Brain microvascular endothelial cell (primary cell): ENCODE data around the gene LRRC10B.

Experiments used
- DNase-seq: peaks from one replicate; pipeline ENCODE4 v3.0.0-alpha.2; 2020
- H3K27ac ChIP-seq: fragments of 250-450 bp; sonication (Bioruptor Pico); 2 replicates; pipeline ENCODE4 v1.5.1; 2020; ENCODE audit warnings: mild to moderate bottlenecking, moderate library complexity
- H3K27me3 ChIP-seq: fragments of 250-450 bp; sonication (Bioruptor Pico); replicated peaks from 2 replicates; pipeline ENCODE4 v1.5.1; 2020; ENCODE audit warnings: mild to moderate bottlenecking
- H3K36me3 ChIP-seq: fragments of 250-450 bp; sonication (Bioruptor Pico); replicated peaks from 2 replicates; pipeline ENCODE4 v1.5.1; 2020; ENCODE audit warnings: mild to moderate bottlenecking
- H3K4me3 ChIP-seq: 2 replicates; pipeline ENCODE4 v1.5.1; 2011; ENCODE audit warnings: low read depth, mild to moderate bottlenecking, control low read depth, low read length, moderate library complexity
- in situ Hi-C: cut with HindIII; loops from 2 replicates; pipeline ENCODE4 v1.10.0; 2017; ENCODE audit warnings: low sequenced_read_pairs, low pct_ligation_motif_present
- TF ChIP-seq, protein P1 (sequence below): IDR thresholded peaks from 2 replicates; pipeline ENCODE4 v1.5.1; 2011; ENCODE audit warnings: low read depth, mild to moderate bottlenecking, moderate library complexity, low read length, control low read depth, inconsistent platforms; ENCODE audit errors: missing control alignments

LRRC10B gene

GRCh38 chr11:61487342-61488025 lies 21.1 kb upstream of the LRRC10B start:
- no peaks in the 10 kb centered on the region for H3K36me3 ChIP-seq
- TF ChIP-seq, protein P1, sequence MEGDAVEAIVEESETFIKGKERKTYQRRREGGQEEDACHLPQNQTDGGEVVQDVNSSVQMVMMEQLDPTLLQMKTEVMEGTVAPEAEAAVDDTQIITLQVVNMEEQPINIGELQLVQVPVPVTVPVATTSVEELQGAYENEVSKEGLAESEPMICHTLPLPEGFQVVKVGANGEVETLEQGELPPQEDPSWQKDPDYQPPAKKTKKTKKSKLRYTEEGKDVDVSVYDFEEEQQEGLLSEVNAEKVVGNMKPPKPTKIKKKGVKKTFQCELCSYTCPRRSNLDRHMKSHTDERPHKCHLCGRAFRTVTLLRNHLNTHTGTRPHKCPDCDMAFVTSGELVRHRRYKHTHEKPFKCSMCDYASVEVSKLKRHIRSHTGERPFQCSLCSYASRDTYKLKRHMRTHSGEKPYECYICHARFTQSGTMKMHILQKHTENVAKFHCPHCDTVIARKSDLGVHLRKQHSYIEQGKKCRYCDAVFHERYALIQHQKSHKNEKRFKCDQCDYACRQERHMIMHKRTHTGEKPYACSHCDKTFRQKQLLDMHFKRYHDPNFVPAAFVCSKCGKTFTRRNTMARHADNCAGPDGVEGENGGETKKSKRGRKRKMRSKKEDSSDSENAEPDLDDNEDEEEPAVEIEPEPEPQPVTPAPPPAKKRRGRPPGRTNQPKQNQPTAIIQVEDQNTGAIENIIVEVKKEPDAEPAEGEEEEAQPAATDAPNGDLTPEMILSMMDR, result no peak
- no peaks in the 10 kb centered on the region for H3K27me3 ChIP-seq
- no peak for DNase-seq
- no peak overlapping the region for H3K4me3 ChIP-seq
- in situ Hi-C loops, result no loop called here
- H3K27ac ChIP-seq, result no peak overlapping the region

- Histone ChIP-seq H3K4me3 (no peak overlapping the region), H3K36me3 (no peaks in the 10 kb centered on the region), H3K27ac (no peak overlapping the region), H3K27me3 (no peaks in the 10 kb centered on the region)
- in situ Hi-C loops, result no loop called here
- TF ChIP-seq, protein P1, result no peak
- peak; percentile 28 for DNase-seq
Observed at GRCh38 chr11:61488651-61489291, 19.8 kb upstream of the LRRC10B start.

- no peak for DNase-seq
- Histone ChIP-seq H3K27ac (no peak overlapping the region), H3K36me3 (no peaks in the 10 kb centered on the region), H3K4me3 (no peak overlapping the region), H3K27me3 (no peaks in the 10 kb centered on the region)
- in situ Hi-C loops, result no loop called here
- TF ChIP-seq, protein P1, result no peak
Observed at GRCh38 chr11:61489833-61490721, 18.5 kb upstream of the LRRC10B start.

DNA sequence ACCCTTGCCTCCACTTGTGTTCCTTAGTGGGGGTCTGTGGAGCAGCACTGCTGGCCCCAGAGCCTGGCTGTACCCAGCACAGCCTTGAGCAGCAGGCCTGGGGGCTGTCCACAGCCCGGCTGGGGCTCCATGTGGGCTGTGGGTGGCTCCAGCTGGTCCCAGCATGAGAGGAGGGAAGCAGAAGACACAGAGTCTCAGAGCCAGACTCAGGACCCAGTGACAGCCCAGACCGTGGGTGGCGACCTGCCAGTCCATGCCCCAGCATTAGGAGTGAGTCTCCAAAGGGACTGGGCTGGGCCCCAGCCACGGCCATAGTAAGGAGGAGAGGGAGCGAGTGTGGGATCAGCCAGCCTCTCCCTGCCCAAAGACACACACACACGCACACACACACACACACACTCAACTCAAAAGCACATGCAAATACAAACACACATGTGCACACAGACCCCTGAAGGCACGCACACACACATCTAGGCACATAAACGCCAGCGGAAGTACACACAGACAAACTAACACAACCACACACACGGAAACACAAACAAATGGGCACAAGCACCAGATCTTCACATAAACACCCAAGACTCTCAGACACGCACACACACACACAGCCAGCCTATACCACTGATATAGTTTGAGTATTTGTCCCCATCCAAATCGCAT lies 16.7 kb upstream of the LRRC10B start:
- in situ Hi-C loops, result no loop called here
- no peaks in the 10 kb centered on the region for H3K36me3 ChIP-seq
- TF ChIP-seq, protein P1, result no peak
- no peak overlapping the region for H3K27ac ChIP-seq
- no peak overlapping the region for H3K4me3 ChIP-seq
- H3K27me3 ChIP-seq, result no peaks in the 10 kb centered on the region
- DNase-seq, result no peak

GRCh38 chr11:61494381-61494961 lies 14.1 kb upstream of the LRRC10B start:
- in situ Hi-C loops, result no loop called here
- TF ChIP-seq, protein P1, result no peak

More at GRCh38 chr11:61494381-61494961, 14.1 kb upstream of the LRRC10B start:
- no peaks in the 10 kb centered on the region for H3K36me3 ChIP-seq
- H3K27ac ChIP-seq, result no peak overlapping the region
- no peaks in the 10 kb centered on the region for H3K27me3 ChIP-seq
- H3K4me3 ChIP-seq, result no peak overlapping the region
- DNase-seq, result no peak
